A549 (cell line): ENCODE data around the gene SMAD6.

Source experiments
- CHD2 ChIP-seq: fragments of 150-350 bp; IDR thresholded peaks from 2 replicates; pipeline ENCODE4 v1.6.1; 2014; ENCODE audit warnings: low read length; ENCODE audit not compliant: partially characterized antibody
- EP300 ChIP-seq, 2 experiments: fragments of >200 bp; sonication (Bioruptor Twin); formaldehyde crosslinking; IDR thresholded peaks; 2 replicates in 1 of 2; 3 replicates in 1 of 2; pipeline ENCODE4 v1.6.1; 2016 to 2017
- MAZ ChIP-seq: fragments of 150-350 bp; IDR thresholded peaks from 2 replicates; pipeline ENCODE4 v1.6.1; 2014; ENCODE audit warnings: antibody characterized with exemption, low read depth, low read length, borderline replicate concordance
- POLR2A ChIP-seq: IDR thresholded peaks from 2 replicates; pipeline ENCODE4 v1.6.1; 2012; ENCODE audit warnings: mild to moderate bottlenecking, low read length
- RAD21 ChIP-seq, 2 experiments: fragments of >200 bp in 1 of 2; sonication (Bioruptor Twin) in 1 of 2; formaldehyde crosslinking in 1 of 2; IDR thresholded peaks in 1 of 2; conservative IDR thresholded peaks in 1 of 2; 2 replicates in 1 of 2; 3 replicates in 1 of 2; pipeline ENCODE4 v1.6.1; 2012 to 2018; ENCODE audit warnings: inconsistent platforms in 1 of 2
- TF ChIP-seq, protein P1 (sequence below): fragments of 450-650 bp; IDR thresholded peaks from 2 replicates; pipeline ENCODE4 v1.6.1; 2014; ENCODE audit warnings: antibody characterized with exemption
- TF ChIP-seq, protein P2 (sequence below): fragments of 200-600 bp; sonication (generic); IDR thresholded peaks from 2 replicates; pipeline ENCODE4 v1.6.1; 2016; ENCODE audit warnings: antibody characterized with exemption, mild to moderate bottlenecking, moderate library complexity

DNA sequence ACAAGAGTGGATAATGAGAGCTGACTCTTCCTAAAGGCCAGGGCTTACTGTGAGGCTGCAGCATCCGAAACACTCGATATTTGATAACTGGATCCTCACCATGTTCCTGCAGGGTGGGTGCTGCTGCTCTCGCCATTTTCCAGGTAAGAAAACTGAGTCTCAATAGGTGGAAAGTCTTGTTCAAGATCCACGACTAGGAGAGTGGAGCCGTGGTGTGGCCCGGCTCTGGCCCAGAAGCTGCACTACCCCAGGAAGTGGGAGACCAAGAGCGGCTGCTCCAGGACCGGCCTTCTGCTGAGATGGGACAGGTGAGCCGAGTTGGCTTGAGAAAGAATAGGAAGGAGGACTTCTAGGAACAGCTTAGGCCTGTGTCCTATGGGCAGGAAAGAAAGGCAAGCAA, 121.6 kb downstream of the SMAD6 start:
- TF ChIP-seq RAD21 (conservative IDR thresholded peaks at IDR 0.05 in 1 of 2, IDR thresholded peaks at IDR 0.05 in 1 of 2) (no peak), CHD2 (no peak), MAZ (no peak), POLR2A (no peak), EP300 (IDR thresholded peaks at IDR 0.05) (no peak)
- TF ChIP-seq, protein P1, sequence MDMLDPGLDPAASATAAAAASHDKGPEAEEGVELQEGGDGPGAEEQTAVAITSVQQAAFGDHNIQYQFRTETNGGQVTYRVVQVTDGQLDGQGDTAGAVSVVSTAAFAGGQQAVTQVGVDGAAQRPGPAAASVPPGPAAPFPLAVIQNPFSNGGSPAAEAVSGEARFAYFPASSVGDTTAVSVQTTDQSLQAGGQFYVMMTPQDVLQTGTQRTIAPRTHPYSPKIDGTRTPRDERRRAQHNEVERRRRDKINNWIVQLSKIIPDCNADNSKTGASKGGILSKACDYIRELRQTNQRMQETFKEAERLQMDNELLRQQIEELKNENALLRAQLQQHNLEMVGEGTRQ: no peak
- TF ChIP-seq, protein P2, sequence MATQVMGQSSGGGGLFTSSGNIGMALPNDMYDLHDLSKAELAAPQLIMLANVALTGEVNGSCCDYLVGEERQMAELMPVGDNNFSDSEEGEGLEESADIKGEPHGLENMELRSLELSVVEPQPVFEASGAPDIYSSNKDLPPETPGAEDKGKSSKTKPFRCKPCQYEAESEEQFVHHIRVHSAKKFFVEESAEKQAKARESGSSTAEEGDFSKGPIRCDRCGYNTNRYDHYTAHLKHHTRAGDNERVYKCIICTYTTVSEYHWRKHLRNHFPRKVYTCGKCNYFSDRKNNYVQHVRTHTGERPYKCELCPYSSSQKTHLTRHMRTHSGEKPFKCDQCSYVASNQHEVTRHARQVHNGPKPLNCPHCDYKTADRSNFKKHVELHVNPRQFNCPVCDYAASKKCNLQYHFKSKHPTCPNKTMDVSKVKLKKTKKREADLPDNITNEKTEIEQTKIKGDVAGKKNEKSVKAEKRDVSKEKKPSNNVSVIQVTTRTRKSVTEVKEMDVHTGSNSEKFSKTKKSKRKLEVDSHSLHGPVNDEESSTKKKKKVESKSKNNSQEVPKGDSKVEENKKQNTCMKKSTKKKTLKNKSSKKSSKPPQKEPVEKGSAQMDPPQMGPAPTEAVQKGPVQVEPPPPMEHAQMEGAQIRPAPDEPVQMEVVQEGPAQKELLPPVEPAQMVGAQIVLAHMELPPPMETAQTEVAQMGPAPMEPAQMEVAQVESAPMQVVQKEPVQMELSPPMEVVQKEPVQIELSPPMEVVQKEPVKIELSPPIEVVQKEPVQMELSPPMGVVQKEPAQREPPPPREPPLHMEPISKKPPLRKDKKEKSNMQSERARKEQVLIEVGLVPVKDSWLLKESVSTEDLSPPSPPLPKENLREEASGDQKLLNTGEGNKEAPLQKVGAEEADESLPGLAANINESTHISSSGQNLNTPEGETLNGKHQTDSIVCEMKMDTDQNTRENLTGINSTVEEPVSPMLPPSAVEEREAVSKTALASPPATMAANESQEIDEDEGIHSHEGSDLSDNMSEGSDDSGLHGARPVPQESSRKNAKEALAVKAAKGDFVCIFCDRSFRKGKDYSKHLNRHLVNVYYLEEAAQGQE: no peak
